ENCODE results near the gene TAX1BP1. TPM values are rescaled to one million over a fixed set of nuclear protein-coding genes. Genes with fewer than 3 reads are reported as not detected.

Gene TAX1BP1
- total RNA-seq, 6 experiments from 2014 or later = 39.2 to 63.8 (median 47.4) TPM

DNA sequence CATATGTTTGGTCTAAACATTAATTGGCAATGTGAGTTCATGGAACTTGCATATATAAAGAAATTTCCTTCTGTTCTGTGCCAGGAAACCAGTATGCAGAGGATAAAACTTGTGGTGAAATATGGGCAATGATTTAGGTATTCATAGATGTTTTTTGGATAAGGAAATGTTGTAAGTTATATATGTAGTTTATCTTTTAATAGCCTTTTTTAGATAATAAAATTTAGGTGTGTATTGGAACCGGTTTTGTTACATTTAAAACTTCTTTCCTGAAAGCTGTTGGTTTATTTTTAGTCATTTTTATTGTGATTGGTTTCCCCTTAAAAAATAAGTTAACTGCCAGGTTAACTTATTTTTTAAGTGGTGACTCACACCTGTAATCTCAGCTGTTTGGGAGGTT, 22.1 kb downstream of the TAX1BP1 start:
- TF ChIP-seq, protein P1, sequence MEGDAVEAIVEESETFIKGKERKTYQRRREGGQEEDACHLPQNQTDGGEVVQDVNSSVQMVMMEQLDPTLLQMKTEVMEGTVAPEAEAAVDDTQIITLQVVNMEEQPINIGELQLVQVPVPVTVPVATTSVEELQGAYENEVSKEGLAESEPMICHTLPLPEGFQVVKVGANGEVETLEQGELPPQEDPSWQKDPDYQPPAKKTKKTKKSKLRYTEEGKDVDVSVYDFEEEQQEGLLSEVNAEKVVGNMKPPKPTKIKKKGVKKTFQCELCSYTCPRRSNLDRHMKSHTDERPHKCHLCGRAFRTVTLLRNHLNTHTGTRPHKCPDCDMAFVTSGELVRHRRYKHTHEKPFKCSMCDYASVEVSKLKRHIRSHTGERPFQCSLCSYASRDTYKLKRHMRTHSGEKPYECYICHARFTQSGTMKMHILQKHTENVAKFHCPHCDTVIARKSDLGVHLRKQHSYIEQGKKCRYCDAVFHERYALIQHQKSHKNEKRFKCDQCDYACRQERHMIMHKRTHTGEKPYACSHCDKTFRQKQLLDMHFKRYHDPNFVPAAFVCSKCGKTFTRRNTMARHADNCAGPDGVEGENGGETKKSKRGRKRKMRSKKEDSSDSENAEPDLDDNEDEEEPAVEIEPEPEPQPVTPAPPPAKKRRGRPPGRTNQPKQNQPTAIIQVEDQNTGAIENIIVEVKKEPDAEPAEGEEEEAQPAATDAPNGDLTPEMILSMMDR (IDR thresholded peaks at IDR 0.05) = no peak
- 95% methylated on average over 1 of the region's 1 CpG for WGBS (ENCODE audit: insufficient coverage, low coverage, low lambda C conversion rate, missing lambda C conversion rate)

DNA sequence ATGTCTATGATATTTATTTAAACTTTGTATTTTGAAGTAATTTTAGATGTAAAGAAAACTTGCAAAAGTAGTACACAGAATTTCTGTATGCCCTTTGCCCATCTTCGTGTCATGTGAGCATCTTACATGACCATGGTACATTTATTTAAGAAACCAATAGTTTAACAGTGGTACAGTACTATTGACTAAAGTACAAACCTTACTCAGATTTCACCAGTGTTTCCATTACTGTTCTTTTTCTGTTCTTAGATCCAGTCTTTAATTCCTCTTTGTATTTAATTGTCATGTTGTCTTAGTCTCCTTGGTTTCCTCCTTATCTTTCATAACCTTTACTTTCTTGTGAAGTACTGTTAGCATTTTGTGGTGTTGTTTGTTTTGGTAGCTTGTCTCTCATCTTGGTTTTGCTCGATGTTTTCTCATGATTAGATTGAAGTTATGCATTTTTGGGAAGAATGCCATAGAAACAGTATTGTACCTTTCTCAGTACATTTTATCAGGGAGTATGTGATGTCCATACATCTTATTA, 24.1 kb downstream of the TAX1BP1 start:
- no peak overlapping the region for H3K4me3 ChIP-seq
- H3K27me3 ChIP-seq = no peaks in the 10 kb centered on the region
- TF ChIP-seq, protein P1 (IDR thresholded peaks at IDR 0.05) = no peak
- TF ChIP-seq POLR2A (IDR thresholded peaks at IDR 0.05) = no peak
- intact Hi-C loops (cut with DNase I) = no loop called here
- H3K36me3 ChIP-seq = peaks cover 0 to 2% (median under 1%) of the 10 kb centered on the region in 4 donors
- DNase-seq (no peak), ATAC-seq (no peak)
- no peaks in the 10 kb centered on the region for H3K4me1 ChIP-seq
- no peaks in the 10 kb centered on the region for H3K9me3 ChIP-seq
- WGBS (ENCODE audit: insufficient coverage, low coverage, low lambda C conversion rate, missing lambda C conversion rate) = 66% methylated on average over 2 of the region's 2 CpGs
- H3K27ac ChIP-seq = no peak overlapping the region

More for the DNA sequence above, 22.1 kb downstream of the TAX1BP1 start:
- Histone ChIP-seq H3K9me3 (no peaks in the 10 kb centered on the region), H3K4me1 (no peaks in the 10 kb centered on the region), H3K4me3 (no peak overlapping the region), H3K27ac (no peak overlapping the region), H3K36me3 (peaks cover 0 to 17% (median 5%) of the 10 kb centered on the region in 4 donors), H3K27me3 (no peaks in the 10 kb centered on the region)
- DNase-seq = no peak
- no peak for ATAC-seq
- intact Hi-C loops (cut with DNase I) = no loop called here

DNA sequence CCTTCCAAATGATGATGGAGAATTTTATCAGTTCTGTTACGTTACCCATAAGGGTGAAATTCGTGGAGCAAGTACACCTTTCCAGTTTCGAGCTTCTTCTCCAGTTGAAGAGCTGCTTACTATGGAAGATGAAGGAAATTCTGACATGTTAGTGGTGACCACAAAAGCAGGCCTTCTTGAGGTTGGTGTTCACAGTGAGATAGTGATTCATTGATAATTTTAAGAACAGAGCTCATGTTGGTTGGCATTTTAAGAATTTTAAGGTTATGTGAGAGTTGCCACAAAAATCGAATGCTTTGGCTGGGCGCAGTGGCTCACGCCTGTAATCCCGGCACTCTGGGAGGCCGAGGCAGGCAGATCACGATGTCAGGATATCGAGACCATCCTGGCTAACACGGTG, 25.9 kb downstream of the TAX1BP1 start:
- H3K4me1 ChIP-seq = no peaks in the 10 kb centered on the region
- no peak overlapping the region for H3K4me3 ChIP-seq
- no peaks in the 10 kb centered on the region for H3K9me3 ChIP-seq
- H3K27me3 ChIP-seq = no peaks in the 10 kb centered on the region
- ATAC-seq (no peak), DNase-seq (no peak)
- intact Hi-C loops (cut with DNase I) = no loop called here
- H3K27ac ChIP-seq = no peak overlapping the region
- WGBS (ENCODE audit: insufficient coverage, low coverage, low lambda C conversion rate, missing lambda C conversion rate) = 97% methylated on average over 10 of the region's 11 CpGs
- TF ChIP-seq POLR2A (IDR thresholded peaks at IDR 0.05) = no peak
- TF ChIP-seq, protein P1 (IDR thresholded peaks at IDR 0.05) = no peak
- H3K36me3 ChIP-seq = peaks cover 0 to 11% (median 1%) of the 10 kb centered on the region in 4 donors

DNA sequence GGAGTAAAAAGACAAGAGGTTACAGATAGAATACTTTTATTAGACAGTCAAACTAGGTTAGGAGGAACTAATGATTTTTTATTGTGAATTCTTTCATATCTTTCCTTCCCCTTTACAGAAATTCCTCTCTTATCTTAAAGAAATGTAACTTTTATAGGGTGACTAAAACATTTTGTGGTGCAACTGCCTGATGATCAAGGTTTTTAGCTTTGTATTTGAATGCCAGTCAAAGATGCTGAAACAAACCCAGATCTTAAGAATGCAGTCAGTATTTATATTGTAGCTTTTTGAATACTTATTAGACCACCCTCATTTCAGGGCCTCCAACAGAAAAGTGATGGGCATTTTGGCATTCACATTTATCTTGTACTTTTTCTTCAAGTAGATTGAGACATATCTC, 27.4 kb downstream of the TAX1BP1 start:
- H3K27ac ChIP-seq = no peak overlapping the region
- intact Hi-C loops (cut with DNase I) = no loop called here

More for the DNA sequence above, 27.4 kb downstream of the TAX1BP1 start:
- DNase-seq (no peak), ATAC-seq (no peak)
- Histone ChIP-seq H3K36me3 (peaks cover 0 to 11% (median 0%) of the 10 kb centered on the region in 4 donors), H3K4me1 (no peaks in the 10 kb centered on the region), H3K9me3 (no peaks in the 10 kb centered on the region), H3K4me3 (no peak overlapping the region), H3K27me3 (no peaks in the 10 kb centered on the region)
- no peak for TF ChIP-seq POLR2A (IDR thresholded peaks at IDR 0.05)
- TF ChIP-seq, protein P1 (IDR thresholded peaks at IDR 0.05) = no peak
